OCI-LY1 (cell line): ENCODE measurements around the gene TTC27.

Experiments used
- CTCF ChIP-seq: fragments of 200-600 bp; sonication (generic), shearing (Covaris generic); IDR thresholded peaks from 2 replicates; pipeline ENCODE4 v1.5.1; 2017; ENCODE audit warnings: mild to moderate bottlenecking, antibody characterized with exemption, low read length, moderate library complexity, mixed read lengths
- EZH2 ChIP-seq: fragments of 200-600 bp; sonication (generic), shearing (Covaris generic); IDR thresholded peaks from 2 replicates; pipeline ENCODE4 v1.8.0; 2017; ENCODE audit warnings: borderline replicate concordance, mixed run types, mild to moderate bottlenecking, antibody characterized with exemption, low read length, moderate library complexity, mixed read lengths

GRCh38 chr2:32810909-32811495 lies 183.2 kb downstream of the TTC27 start:
- TF ChIP-seq CTCF (no peak), EZH2 (no peak)
